Measurements from ENCODE around the gene GRIK1. TPM values are rescaled to one million over a fixed set of nuclear protein-coding genes. Genes with fewer than 3 reads are reported as not detected.

GRIK1 gene
- polyA plus RNA-seq, 3 donors, result not detected

DNA sequence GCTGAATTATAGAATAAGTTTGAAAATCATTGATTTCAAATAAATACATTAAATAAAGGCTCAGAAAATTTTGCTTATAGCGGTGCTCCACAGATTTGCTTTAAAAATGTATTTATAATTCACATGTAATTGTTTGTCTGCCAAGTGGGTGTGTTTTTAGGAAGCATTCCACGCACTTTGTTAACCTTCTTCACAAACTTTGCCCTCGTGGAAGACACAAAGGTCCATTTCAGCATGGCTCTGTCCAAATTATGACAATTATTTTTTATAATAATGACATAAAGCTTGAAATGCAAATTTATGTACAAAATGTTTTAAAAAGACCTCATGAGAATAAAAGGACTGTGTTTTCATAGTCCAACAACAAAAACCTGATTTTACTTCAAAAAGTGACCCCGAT lies 146.1 kb downstream of the GRIK1 start:
- no peak for DNase-seq
- Histone ChIP-seq H3K79me2 (ENCODE audit: insufficient read depth, low read length) (no peaks in the 10 kb centered on the region), H3K4me1 (ENCODE audit: control insufficient read depth in 1 of 2, insufficient read depth in 2 of 2, low read length in 2 of 2) (no peaks in the 10 kb centered on the region), H3K9ac (ENCODE audit: insufficient read depth, low read length, poor library complexity, severe bottlenecking) (no peak overlapping the region), H3K9me3 (replicated peaks in 1 of 2; ENCODE audit: control insufficient read depth in 1 of 2, insufficient read depth in 1 of 2, low read length in 2 of 2) (no peaks in the 10 kb centered on the region), H3K27ac (ENCODE audit: low read depth in 1 of 2, low read length in 2 of 2) (no peak overlapping the region), H3K4me2 (replicated peaks; ENCODE audit: extremely low read depth, low read length, poor library complexity, severe bottlenecking) (no peak overlapping the region), H3K27me3 (ENCODE audit: control insufficient read depth in 2 of 2, insufficient read depth in 2 of 2, low read length in 2 of 2) (no peaks in the 10 kb centered on the region), H2AFZ (ENCODE audit: insufficient read depth, low read depth, low read length, poor library complexity, severe bottlenecking) (no peak overlapping the region), H3K36me3 (replicated peaks in 1 of 2; ENCODE audit: control insufficient read depth in 1 of 2, insufficient read depth in 2 of 2, low read length in 2 of 2) (no peaks in the 10 kb centered on the region), H4K20me1 (ENCODE audit: insufficient read depth, low read length) (no peaks in the 10 kb centered on the region), H3K4me3 (replicated peaks in 1 of 3; ENCODE audit: low read depth in 2 of 3, low read length in 3 of 3) (no peak overlapping the region)
- H3K9me3 Mint-ChIP-seq, result peaks cover 0 to 2% (median 0%) of the 10 kb centered on the region in 7 donors
- H3K4me3 Mint-ChIP-seq, result no peak overlapping the region
- no CpG with 5 or more reads among the region's 4 CpGs for WGBS (ENCODE audit: insufficient coverage)
- no peaks in the 10 kb centered on the region for H3K4me1 Mint-ChIP-seq
- no peak overlapping the region for H3K27ac Mint-ChIP-seq
- TF ChIP-seq, protein P1, sequence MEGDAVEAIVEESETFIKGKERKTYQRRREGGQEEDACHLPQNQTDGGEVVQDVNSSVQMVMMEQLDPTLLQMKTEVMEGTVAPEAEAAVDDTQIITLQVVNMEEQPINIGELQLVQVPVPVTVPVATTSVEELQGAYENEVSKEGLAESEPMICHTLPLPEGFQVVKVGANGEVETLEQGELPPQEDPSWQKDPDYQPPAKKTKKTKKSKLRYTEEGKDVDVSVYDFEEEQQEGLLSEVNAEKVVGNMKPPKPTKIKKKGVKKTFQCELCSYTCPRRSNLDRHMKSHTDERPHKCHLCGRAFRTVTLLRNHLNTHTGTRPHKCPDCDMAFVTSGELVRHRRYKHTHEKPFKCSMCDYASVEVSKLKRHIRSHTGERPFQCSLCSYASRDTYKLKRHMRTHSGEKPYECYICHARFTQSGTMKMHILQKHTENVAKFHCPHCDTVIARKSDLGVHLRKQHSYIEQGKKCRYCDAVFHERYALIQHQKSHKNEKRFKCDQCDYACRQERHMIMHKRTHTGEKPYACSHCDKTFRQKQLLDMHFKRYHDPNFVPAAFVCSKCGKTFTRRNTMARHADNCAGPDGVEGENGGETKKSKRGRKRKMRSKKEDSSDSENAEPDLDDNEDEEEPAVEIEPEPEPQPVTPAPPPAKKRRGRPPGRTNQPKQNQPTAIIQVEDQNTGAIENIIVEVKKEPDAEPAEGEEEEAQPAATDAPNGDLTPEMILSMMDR (IDR thresholded peaks at IDR 0.05), result no peak
- peaks cover 0 to 5% (median 0%) of the 10 kb centered on the region in 3 donors for H3K27me3 Mint-ChIP-seq (ENCODE audit: low read depth in 3 of 3)
- H3K36me3 Mint-ChIP-seq, result no peaks in the 10 kb centered on the region
- intact Hi-C loops (cut with micrococcal nuclease), result no loop called here

DNA sequence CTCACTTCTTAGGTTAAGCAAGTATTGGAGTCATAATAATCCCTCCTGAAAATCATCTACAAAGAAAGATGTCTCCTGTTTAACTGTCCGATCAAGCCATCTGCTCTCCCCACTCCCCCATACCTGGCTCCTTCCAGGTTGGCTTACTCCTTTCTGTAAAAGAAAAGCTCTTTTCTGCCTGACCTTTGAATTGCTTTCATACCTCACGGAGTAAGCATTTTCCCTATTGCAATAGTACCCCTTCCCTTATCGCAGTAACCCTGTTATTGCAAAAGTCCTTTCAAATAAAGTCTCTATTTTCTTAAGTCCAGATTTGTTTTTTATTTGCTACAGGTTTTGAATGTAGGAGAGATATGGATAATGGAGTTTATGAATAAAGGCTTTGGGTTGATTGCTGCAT lies 150.4 kb downstream of the GRIK1 start:
- Histone ChIP-seq H3K79me2 (ENCODE audit: insufficient read depth, low read length) (no peaks in the 10 kb centered on the region), H3K36me3 (replicated peaks in 1 of 2; ENCODE audit: control insufficient read depth in 1 of 2, insufficient read depth in 2 of 2, low read length in 2 of 2) (no peaks in the 10 kb centered on the region), H3K9ac (ENCODE audit: insufficient read depth, low read length, poor library complexity, severe bottlenecking) (no peak overlapping the region), H3K27me3 (ENCODE audit: control insufficient read depth in 2 of 2, insufficient read depth in 2 of 2, low read length in 2 of 2) (no peaks in the 10 kb centered on the region), H3K9me3 (replicated peaks in 1 of 2; ENCODE audit: control insufficient read depth in 1 of 2, insufficient read depth in 1 of 2, low read length in 2 of 2) (no peaks in the 10 kb centered on the region), H2AFZ (ENCODE audit: insufficient read depth, low read depth, low read length, poor library complexity, severe bottlenecking) (no peak overlapping the region), H3K4me2 (replicated peaks; ENCODE audit: extremely low read depth, low read length, poor library complexity, severe bottlenecking) (no peak overlapping the region), H4K20me1 (ENCODE audit: insufficient read depth, low read length) (no peaks in the 10 kb centered on the region), H3K4me1 (ENCODE audit: control insufficient read depth in 1 of 2, insufficient read depth in 2 of 2, low read length in 2 of 2) (peaks cover 7 to 9% of the 10 kb centered on the region in 2 donors), H3K4me3 (replicated peaks in 1 of 3; ENCODE audit: low read depth in 2 of 3, low read length in 3 of 3) (no peak overlapping the region), H3K27ac (ENCODE audit: low read depth in 1 of 2, low read length in 2 of 2) (no peak overlapping the region)
- WGBS (ENCODE audit: insufficient coverage), result 100% methylated on average over 1 of the region's 3 CpGs
- peaks cover 0 to 4% (median 1%) of the 10 kb centered on the region in 7 donors for H3K9me3 Mint-ChIP-seq
- H3K27ac Mint-ChIP-seq, result no peak overlapping the region
- DNase-seq, result no peak
- H3K27me3 Mint-ChIP-seq (ENCODE audit: low read depth in 3 of 3), result peaks cover 0 to 5% (median 0%) of the 10 kb centered on the region in 3 donors
- no peak overlapping the region for H3K4me3 Mint-ChIP-seq
- H3K36me3 Mint-ChIP-seq, result no peaks in the 10 kb centered on the region
- TF ChIP-seq, protein P1 (IDR thresholded peaks at IDR 0.05), result no peak
- peaks cover 10% of the 10 kb centered on the region for H3K4me1 Mint-ChIP-seq
- intact Hi-C loops (cut with micrococcal nuclease), result no loop called here
